Stimulated activated CD8-positive, alpha-beta memory T cell treated with anti-CD3 and anti-CD28 coated beads, Interleukin-15, amount 100 ng/mL, for 1 hour (primary cell): ENCODE measurements around the gene FAM76A.
A peak's percentile ranks its signal among the peaks of the same experiment; 100 is the strongest.
"Not testable (repeated sequence)": the region's sequence is repeated elsewhere in the genome, so short reads cannot be mapped to it uniquely, and the experiment has no call there.

Source experiments
- DNase-seq: peaks from one replicate; pipeline ENCODE4 v3.0.0-alpha.2; 2020; ENCODE audit warnings: low read depth

The FAM76A gene

GRCh38 chr1:27725374-27726172 lies at the start of gene FAM76A:
FAM76A (plus strand) TSS chr1:27725961; CDS start chr1:27726081, 120 bp downstream.
- DNase-seq = peak; percentile 99

DNA sequence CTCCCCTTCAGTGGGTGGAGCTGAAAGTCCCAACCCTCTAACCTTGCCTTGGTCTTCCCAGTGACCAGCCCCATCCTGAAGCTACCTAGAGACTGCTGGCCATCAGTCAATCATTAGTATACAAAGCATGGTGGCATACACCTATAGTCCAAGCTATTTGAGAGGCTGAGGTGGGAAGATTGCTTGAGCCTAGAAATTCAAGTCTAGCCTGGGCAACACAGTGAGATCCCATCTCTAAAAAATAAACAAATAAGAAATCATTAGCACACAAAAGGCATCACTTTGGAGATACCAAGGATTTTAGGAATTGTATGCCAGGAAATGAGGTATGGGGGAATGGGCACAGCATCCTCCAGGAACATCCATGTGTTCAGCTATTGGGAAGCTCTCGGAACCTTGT lies 49.4 kb upstream of the FAM76A start:
- no peak for DNase-seq

GRCh38 chr1:27678747-27679146 lies 47.0 kb upstream of the FAM76A start:
- DNase-seq = no peak

GRCh38 chr1:27680225-27680791 lies 45.5 kb upstream of the FAM76A start:
- not testable (repeated sequence) for DNase-seq

DNA sequence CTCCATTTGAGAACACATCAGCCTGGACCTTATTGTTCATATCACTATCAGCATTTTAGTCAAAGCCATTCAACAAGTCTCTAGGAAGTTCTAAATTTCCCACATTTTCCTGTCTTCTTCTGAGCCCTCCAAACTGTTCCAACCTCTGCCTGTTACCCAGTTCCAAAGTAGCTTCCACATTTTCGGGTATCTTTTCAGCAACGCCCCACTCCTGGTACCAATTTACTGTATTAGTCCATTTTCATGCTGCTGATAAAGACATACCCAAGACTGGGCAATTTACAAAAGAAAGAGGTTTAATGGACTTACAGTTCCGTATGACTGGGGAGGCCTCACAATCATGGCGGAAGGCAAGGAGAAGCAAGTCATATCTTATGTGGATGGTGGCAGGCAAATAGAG lies 44.2 kb upstream of the FAM76A start:
- not testable (repeated sequence) for DNase-seq

DNA sequence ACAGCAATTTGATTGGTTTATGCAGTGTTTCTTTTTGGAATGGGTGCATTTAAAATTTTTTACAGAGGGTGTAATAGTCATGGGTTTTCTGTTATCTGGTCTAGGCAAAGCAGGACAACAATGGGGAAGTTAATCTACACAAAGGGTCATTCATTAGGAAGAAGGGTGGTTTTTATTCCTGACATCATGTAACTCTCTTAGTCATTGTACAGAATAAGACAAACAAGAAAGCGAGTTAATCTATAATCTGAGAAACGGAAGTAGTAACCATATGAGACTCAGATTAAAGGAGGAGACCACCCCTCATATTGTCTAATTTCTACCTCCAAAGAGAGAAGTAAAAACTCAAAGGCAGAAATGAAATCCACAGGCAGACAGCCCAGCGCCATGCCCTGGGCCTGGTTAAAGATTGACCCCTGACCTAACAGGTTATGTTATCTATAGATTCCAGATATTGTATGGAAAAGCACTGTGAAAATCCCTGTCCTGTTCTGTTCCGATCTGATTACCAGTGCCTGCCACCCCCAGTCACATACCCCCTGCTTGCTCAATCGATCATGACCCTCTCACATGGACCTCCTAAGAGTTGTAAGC lies 43.3 kb upstream of the FAM76A start:
- no peak for DNase-seq

DNA sequence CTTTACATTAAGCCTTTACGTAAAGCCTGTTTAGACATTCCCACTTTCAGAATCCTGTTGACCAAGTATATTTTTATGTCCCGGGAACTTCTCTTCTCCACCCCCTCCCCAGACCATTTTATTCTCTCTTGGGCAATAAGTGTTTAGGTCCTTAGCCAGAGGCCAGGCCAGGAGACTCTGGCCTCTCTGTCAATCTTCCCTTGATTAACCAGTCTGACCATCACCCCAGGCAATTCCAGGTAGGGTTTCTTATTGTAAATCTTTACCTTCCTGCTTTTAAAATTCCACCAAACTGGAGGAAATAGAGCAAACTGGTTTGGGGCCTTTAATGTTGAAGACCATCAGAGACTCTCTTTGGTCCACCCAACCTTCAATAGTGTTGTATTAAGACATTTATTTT lies 41.6 kb upstream of the FAM76A start:
- no peak for DNase-seq

DNA sequence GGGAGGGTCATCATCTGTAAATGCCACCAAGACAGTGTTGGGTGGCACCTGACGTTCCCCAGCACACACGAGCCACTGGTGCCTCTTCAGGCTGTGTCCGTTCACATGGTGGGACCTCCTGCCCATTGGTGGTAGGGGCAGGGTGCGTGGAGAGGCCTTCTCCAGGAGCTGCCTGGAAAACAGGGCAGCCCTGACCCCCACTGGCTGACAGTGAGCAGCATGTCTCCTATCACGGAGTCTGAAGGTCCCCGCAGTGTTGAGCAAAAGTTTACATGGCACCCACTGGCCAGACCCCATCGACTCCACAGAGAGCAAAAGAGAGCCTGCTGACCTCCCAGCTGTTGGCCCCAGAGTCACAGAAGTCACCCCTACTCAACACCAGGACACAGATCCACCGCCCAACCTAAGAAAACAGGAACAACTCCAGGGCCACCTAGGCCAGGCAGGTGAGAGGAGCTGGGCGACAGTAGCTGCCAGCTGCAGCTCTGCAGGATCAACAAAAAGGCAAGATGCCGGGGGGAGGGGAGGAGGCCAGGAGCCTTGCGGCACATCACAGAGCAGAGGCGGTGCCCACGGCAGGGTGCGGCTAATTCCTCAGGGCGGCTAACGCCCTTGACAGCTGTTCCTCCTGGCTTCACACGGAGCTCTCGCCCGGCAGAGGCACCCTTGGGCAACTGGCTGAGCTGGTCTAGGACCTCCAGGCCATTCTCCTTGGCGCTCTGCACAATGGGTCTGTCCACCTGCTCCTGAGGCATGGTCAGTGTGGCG lies 39.4 kb upstream of the FAM76A start:
- no peak for DNase-seq

- DNase-seq = no peak
Observed at GRCh38 chr1:27687906-27688305, 37.9 kb upstream of the FAM76A start.

DNA sequence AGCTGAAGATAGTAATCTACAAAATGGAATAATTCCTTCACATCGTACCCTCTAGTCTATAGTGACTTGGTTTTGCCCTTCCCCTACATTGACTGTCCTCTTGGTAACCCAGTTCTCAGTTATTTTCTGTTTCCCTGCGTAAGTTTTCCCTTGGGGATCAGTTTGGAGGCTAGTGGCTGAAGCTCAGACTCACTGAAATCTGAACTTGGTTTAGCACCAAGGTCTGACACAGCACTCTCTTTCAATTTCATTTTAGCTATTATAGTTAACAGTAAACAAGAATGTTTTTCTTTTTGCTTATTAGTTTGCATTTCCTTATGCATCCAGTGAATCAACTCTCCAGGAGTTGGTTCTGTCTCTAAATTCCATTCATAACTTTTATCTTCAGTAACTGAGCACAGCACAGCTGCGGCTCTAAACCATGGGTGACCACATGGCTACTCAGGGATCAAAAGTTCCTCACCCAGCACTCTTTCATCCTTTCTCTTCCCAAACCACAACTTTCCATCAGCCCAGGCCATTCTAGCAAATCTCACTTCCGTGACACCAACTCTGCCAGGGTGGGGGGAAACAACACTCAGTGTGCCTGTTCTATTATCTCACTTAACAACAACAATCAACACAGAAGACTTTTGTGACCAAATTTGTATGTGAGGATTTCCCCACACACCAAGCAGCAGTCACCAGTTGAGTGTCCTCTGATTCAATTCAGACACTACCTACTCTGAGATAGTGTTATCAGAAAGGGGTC lies 36.2 kb upstream of the FAM76A start:
- DNase-seq = no peak

GRCh38 chr1:27690183-27690582 lies 35.6 kb upstream of the FAM76A start:
- no peak for DNase-seq

DNA sequence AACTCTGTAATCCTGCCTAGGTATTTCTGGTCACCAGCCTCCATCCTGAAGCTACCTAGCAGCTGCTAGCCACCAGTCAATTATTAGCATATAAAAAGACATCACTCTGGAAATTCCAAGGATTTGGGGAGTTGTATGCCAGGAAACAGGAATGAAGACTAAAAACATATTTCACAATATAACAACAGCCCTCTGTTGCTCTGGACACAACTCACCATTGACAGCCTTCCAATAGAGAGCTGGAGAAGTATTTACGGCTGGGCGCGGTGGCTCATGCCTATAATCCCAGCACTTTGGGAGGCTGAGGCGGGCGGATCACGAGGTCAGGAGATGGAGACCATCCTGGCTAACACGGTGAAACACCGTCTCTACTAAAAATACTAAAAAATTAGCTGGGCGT lies 28.9 kb upstream of the FAM76A start:
- not testable (repeated sequence) for DNase-seq

GRCh38 chr1:27704958-27705357 lies 20.8 kb upstream of the FAM76A start:
- no peak for DNase-seq

GRCh38 chr1:27705545-27705944 lies 20.2 kb upstream of the FAM76A start:
- DNase-seq = no peak

GRCh38 chr1:27710574-27710973 lies 15.2 kb upstream of the FAM76A start:
- no peak for DNase-seq

- no peak for DNase-seq
Observed at GRCh38 chr1:27713139-27713725, 12.5 kb upstream of the FAM76A start.

DNA sequence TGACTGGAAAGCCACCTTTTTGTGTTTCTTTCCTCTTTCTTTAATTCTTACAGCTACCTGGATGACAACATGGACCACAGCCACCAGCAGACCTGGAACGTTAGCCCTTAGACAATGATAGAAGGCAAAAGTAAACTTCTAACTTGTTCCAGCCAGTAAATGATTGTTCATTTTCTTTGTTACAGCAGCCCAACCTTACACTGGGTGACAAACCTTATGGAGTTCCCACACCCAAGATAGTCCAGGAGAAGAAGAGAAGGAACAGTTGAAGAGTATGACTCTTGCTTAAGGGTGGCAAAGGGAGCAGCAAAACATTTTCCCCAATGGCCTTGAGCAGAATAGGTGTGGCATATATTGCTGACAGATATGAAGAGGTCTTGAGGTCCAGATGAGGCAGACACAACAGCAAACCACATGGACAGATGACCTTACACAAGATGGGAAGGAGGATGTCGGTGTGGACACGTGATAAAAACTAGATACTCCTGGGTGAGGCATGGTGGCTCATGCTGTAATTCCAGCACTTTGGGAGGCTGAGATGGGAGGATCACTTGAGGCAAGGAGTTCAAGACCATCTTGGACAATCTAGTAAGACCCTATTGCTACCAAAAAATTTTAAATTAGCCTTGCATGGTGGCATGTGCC lies 11.8 kb upstream of the FAM76A start:
- no peak for DNase-seq

DNA sequence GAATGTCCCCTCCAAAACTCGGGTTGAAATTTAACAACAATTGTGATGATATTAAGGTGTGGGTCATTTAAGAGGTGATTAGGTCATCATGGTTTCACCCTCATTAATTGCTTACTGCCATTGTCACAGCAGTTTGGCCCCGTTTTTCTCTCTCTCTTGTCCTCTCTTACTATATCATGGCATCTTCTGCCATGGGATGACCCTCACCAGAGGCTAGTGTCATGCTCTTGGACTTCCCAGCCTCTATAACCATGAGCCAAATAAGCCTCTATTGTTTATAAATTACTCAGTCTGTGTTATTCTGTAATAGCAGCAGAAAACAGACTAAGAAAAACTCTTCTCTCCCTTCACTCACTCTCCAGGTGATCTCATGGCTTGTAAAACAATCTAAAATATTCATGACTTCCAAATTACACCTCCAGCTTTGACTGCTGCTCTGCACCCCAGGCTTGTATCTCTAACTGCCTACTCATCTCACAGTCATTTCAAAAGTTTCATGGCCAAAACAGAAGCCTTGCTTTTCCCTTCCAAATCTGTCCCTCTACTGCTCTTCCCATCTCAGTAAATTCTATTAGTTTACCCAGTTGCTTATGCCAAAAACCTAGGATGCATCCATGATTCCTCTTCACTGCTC lies 9.4 kb upstream of the FAM76A start:
- DNase-seq = no peak

GRCh38 chr1:27719286-27720251 lies 6.2 kb upstream of the FAM76A start:
- no peak for DNase-seq
